Measurements from ENCODE around the gene ZNF148. TPM values are rescaled to one million over a fixed set of nuclear protein-coding genes. Genes with fewer than 3 reads are reported as not detected.

ZNF148 gene
- total RNA-seq, 1 experiment from 2014 or later: 19.7 TPM

- Mint-ChIP-seq H3K4me1 (peaks cover 8% of the 10 kb centered on the region), H3K36me3 (no peaks in the 10 kb centered on the region), H3K27me3 (ENCODE audit: low read depth) (peaks cover 27% of the 10 kb centered on the region), H3K4me3 (no peak overlapping the region), H3K27ac (no peak overlapping the region), H3K9me3 (no peaks in the 10 kb centered on the region)
- ChIA-PET POLR2A (no interaction called here), CTCF (no interaction called here)
- DNase-seq (ENCODE audit: low spot score) (no peak), ATAC-seq (no peak)
- TF ChIP-seq HMGXB4 (CRISPR knock-in tag; IDR thresholded peaks at IDR 0.05): no peak
- no peak for TF ChIP-seq JUN (CRISPR knock-in tag; IDR thresholded peaks at IDR 0.05)
- no peak for TF ChIP-seq GABPB1 (CRISPR knock-in tag; IDR thresholded peaks at IDR 0.05)
- no peak for TF ChIP-seq NR2C2 (CRISPR knock-in tag; IDR thresholded peaks at IDR 0.05)
- TF ChIP-seq ZNF671 (CRISPR knock-in tag; IDR thresholded peaks at IDR 0.05): no peak
- no peak for TF ChIP-seq AFF4 (CRISPR knock-in tag; IDR thresholded peaks at IDR 0.05; ENCODE audit: borderline replicate concordance)
- TF ChIP-seq E2F4 (CRISPR knock-in tag; IDR thresholded peaks at IDR 0.05; ENCODE audit: borderline replicate concordance, low read depth): no peak
- no peak for TF ChIP-seq ATF2 (CRISPR knock-in tag; IDR thresholded peaks at IDR 0.05; ENCODE audit: borderline replicate concordance, low read depth)
- TF ChIP-seq JAZF1 (CRISPR knock-in tag; IDR thresholded peaks at IDR 0.05): no peak
- no peak for TF ChIP-seq ZNF281 (CRISPR knock-in tag; IDR thresholded peaks at IDR 0.05)
- TF ChIP-seq SP1 (CRISPR knock-in tag; conservative IDR thresholded peaks at IDR 0.05): no peak
- no peak for TF ChIP-seq ERG (CRISPR knock-in tag; IDR thresholded peaks at IDR 0.05)
These were observed 19.3 kb upstream of the ZNF148 start for GRCh38 chr3:125394406-125394805.

- no peaks in the 10 kb centered on the region for H3K36me3 Mint-ChIP-seq
- no peaks in the 10 kb centered on the region for H3K27me3 Mint-ChIP-seq (ENCODE audit: low read depth)
- CTCF ChIA-PET: interaction anchor here (0.5 to 1.4 kb wide), 5 partner anchors 9 to 394 kb away, joined by 3 read pairs; no protein-coding TSS in a partner anchor
- H3K4me3 Mint-ChIP-seq: no peak overlapping the region
- DNase-seq (ENCODE audit: low spot score) (no peak), ATAC-seq (no peak)
- H3K27ac Mint-ChIP-seq: no peak overlapping the region
- no peaks in the 10 kb centered on the region for H3K4me1 Mint-ChIP-seq
- POLR2A ChIA-PET: no interaction called here
- H3K9me3 Mint-ChIP-seq: no peaks in the 10 kb centered on the region
- TF ChIP-seq ATF2 (CRISPR knock-in tag; IDR thresholded peaks at IDR 0.05; ENCODE audit: borderline replicate concordance, low read depth): no peak
- TF ChIP-seq CBFB (CRISPR knock-in tag; IDR thresholded peaks at IDR 0.05; ENCODE audit: low read depth): no peak
- TF ChIP-seq ZNF232 (CRISPR knock-in tag; IDR thresholded peaks at IDR 0.05): no peak
- TF ChIP-seq ARID4B (CRISPR knock-in tag; IDR thresholded peaks at IDR 0.05; ENCODE audit: borderline replicate concordance): no peak
- TF ChIP-seq SOX15 (CRISPR knock-in tag; IDR thresholded peaks at IDR 0.05): no peak
These were observed 14.2 kb upstream of the ZNF148 start for GRCh38 chr3:125389282-125389681.
